Activated gamma-delta T cell (primary cell): ENCODE measurements around the gene CPTP.

ENCODE experiments used
- DNase-seq: peaks from one replicate; lab custom pipeline; 2025; lab: John Stamatoyannopoulos, UW
- total RNA-seq, 2 donors: gene quantifications; one replicate each; lab custom pipeline; 2026; lab: John Stamatoyannopoulos, UW

CPTP gene
- 23.7 to 24.4 reads per million in 2 donors for total RNA-seq

DNA sequence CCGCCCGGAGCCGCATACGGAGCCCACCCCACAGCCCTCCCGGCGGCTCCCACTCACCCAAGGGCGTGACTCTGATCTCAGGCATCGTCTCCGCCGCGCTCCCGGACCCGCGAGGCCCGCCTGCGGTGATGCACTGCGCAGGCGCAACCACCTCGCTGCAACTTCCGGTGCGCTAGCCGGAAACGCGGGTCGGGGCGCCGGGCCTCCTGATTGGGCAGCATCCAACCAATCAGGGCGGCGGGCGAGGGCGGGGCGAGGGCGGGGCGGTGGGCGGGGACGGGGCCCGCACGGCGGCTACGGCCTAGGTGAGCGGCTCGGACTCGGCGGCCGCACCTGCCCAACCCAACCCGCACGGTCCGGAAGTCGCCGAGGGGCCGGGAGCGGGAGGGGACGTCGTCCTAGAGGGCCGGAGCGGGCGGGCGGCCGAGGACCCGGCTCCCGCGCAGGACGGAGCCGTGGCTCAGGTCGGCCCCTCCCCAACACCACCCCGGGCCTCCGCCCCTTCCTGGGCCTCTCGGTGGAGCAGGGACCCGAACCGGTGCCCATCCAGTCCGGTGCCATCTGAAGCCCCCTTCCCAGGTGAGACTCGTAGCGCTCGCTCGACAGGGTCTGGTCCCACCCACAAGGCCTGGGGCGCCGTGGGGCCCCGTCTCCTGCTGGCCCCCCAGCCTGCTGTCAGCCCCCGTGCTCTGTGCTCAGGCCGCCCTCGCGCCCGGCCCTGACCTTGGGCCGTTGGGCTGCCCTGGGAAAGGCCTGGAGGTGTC lies at the start of gene CPTP, which contains the start of gene INTS11:
CPTP (plus strand) TSS at position 279 of the 764 bp plus-strand sequence. CDS start 2,109 bp downstream, outside the sequence.
INTS11 (minus strand) TSS at position 137 of the 764 bp plus-strand sequence; CDS start at position 85, 52 bp downstream.
- peak; percentile 95 for DNase-seq

DNA sequence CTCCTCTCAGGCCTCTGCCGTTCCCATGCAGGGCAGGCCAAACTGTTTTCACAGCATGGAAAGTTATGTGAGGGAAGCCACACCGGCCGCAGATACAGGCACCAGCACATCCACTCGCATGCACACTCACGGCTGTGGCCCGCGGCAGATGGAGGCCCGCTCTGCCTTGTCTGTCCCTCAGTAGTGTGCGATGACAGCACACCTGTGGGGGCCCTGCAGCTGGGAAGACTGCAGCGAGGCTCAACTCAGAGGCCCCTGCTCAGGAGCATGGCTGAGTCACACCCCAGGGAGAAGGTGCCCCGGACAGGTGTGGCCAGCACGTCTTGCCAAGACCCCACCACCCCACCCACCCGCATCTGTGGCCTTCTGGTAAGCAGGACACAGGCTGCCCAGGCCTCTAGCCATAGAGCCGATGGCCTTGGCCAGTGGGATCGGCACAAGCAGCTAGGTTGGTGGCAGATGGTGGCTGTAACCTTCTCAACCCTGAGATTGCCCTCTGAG lies 49.6 kb upstream of the CPTP start:
- DNase-seq: no peak

DNA sequence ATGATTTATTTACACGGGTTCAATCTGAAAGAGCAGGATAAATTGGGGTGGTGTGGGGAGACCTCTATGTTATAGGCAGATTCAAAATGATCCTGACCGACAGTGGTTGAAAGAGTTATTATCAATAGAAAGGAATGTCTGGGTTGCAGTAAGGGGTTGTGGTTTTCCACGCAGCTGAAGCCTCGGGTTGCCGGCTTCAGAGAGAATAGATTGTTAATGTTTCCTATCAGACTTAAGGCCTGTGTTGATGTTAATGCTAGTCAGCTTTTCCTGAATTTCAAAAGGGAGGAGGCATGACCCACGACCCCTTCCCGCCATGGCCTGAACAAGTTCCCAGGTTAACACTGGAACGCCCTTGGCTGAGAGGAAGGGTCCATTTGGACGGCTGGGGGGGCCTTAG lies 48.8 kb upstream of the CPTP start:
- DNase-seq: no peak

DNA sequence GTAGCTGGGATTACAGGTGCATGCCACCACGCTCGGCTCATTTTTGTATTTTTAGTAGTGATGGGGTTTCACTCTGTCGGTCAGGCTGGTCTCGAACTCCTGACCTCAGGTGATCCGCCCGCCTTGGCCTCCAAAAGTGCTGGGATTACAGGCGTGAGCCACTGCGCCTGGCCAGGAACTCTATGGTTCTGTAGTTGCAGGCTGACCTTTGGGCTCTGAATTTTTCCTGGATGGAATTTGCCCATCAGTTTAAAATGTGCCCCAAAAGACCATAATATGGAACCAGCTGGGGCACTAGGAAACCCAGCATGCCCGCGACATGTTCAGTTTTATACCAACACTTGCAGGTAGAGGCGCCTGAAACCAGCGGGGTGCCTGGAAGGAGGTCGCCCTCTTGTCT lies 46.0 kb upstream of the CPTP start:
- DNase-seq: no peak

DNA sequence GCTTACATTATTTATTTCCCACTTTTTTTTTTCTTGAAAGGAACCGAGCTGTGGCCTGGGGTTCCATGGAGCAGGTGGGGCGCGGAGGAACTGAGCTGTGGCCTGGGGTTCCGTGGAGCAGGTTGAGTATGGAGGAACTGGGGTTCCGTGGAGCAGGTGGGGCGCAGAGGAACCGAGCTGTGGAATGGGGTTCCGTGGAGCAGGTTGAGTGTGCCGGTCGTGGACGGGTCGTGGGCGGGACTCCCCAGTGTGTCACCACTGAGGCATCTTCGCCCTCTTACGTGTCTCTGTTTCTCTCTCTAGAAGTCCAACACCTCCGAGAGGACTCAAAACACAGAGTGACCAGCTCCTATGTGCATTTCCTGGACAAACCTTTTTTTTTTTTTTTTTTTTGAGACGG lies 45.6 kb upstream of the CPTP start:
- DNase-seq: no peak

DNA sequence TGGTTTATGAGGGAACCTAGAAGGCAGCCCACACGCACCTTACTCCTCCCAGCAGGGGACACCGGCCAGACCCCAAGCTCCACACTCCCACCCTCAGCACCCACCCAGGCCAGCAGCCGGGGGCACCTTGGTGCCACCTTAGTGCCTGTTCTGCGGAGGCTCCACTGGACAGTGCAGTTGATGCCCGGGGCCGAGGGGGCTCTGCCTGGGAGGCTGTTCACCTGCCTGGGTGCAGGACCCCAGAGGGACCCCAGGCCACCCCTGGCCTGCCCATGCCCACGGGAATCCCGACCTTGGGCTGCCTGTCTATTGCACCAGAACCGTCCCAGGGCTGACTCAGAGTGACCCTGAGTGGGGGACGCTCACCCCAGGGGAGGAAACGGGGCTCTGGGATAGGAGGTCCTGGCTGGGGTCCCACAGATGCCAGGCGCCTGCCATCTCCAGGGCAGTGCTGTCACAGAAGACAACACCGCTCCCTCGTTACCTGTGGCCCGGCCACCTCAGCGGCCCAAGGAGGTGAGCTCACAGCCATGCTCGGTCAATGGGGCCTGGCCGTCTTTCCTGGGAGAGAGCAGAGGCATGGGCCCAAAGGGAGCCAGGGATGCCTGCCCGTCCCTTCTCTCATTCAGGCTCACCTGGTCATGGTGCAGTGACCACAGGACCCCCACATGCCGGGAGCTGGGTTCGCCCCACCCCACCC lies 43.7 kb upstream of the CPTP start:
- DNase-seq: no peak

DNA sequence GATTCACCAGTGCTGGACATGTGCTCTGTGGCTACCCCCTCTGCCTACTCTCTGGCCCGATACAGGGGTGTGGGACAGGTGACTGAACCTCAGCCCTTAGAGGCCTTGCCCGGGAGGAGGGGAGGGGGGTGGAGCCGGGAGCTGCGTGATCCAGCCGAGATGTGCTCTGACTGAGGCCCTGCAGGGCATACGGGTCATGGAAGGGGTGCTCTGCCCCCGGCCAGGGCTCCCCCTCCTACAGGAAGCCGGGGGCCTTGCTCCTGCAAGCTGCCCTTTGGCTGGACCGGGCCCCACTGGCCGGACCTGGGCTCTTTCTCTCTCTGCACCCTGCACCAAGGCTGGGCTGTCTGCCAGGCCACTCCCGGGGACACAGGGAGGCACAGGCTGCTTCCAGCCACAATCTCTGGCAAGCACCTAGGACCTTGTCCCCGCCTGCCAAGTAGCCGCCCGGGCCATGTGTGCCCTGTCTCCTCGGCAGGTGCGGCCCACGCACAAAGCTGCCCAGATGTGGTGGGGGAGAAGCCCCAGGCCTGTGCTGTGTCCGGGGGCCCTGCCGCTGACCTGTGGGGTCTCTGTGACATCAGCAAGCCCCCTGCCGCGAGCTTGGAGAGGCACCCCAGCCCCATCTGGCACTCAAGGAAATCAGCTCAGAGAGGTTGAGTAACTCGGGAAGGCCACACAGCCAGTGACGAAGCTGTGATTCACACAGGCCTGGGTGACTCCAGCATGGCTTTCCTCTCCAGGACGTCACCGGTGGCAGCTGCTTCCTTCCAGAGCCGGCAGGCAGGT lies 42.9 kb upstream of the CPTP start:
- DNase-seq: no peak

DNA sequence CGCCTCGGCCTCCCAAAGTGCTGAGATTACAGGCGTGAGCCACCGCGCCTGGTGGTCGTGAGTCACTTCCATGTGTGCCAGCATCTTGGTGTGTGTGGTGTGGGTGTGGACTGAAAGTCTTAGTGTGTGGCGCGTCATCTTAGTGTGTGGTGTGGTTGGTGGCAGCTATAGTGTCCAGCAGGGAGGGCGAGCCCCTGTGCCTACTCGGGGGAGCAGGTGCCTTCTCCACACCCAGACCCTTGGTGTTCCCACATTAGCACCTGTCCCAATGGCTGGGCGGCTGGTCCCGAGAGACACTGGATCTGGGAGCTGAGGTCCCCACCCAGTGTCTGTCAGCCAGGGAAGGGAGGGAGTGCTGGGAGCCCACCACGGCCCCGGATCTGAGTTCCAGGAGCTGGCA lies 41.6 kb upstream of the CPTP start:
- DNase-seq: no peak

DNA sequence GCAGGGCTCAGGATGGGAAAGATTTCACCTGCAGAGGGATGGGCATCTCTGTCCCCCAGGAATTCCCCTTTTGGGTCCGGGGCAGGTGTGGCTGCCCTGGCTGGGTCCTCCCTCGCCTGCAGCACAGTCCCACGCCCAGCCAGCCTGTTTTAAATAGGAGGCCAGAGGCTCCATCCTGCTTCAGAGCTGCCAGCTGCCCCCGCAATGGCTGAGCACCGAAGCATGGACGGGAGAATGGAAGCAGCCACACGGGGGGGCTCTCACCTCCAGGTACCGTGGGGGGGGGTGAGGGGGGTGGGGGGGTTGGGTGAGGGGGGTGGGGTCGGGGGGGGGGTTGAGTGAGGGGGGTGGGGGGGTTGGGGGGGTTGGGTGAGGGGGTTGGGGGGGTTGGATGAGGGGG lies 40.8 kb upstream of the CPTP start:
- DNase-seq: no peak

DNA sequence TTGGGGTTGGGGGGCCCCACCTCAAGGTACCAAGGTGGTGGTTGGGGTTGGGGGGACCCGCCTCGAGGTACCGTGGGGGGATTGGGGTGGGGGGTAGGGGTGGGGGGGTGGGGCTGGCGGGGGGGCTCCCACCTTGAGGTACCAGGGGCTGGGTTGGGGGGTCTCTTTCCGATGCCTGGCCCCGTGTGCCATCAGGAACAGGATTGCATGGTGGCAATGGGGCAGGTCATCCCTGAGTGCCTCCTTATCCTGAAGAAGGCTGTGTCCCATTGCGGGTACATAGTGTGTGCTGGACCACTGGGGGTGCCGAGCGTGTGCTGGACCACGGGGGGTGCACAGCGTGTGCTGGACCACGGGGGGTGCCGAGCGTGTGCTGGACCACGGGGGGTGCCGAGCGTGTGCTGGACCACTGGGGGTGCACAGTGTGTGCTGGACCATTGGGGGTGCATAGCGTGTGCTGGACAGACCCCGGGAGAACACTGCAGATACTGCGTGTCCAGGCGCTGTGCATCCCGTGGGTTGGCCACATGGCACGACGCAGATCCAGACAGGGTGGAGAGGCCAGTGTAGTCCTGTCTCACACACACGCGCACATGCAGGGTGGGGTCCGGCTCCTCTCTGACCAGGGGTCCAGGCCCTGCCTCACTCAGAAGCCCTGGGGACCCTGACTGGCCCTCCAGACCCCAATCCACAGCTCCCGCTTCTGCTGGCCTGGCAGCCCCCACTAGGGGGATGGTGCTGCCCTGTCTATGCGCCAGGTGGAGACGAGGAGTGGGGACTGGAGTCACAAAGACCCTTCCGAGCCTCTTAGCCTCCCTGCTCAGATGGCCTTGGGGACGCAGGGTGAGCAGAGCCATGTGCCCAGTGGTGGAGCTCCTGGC lies 40.1 kb upstream of the CPTP start:
- no peak for DNase-seq

DNA sequence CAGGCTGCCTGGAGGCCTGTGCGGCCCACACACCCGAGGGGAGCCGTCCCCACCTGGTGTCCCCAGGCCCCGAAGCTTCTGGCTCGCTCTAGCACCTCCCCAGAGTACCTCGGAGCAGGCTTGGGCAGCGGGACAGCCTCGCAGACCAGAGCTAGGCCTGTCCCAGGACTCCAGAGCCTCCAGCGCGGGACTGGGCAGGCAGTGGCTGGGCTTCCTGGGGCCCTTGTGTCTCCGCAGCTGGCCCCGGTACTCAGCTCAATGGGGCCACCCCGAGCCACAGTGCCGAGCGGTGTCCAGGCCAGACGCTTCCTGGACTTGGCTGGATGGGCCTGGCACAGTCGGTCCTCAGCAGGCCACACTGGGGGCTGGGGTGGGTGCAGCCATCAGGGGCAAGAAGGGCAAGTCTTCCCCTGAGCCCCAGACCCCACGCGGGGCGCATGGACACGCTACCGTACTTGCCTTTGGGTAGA lies 39.5 kb upstream of the CPTP start:
- DNase-seq: no peak

DNA sequence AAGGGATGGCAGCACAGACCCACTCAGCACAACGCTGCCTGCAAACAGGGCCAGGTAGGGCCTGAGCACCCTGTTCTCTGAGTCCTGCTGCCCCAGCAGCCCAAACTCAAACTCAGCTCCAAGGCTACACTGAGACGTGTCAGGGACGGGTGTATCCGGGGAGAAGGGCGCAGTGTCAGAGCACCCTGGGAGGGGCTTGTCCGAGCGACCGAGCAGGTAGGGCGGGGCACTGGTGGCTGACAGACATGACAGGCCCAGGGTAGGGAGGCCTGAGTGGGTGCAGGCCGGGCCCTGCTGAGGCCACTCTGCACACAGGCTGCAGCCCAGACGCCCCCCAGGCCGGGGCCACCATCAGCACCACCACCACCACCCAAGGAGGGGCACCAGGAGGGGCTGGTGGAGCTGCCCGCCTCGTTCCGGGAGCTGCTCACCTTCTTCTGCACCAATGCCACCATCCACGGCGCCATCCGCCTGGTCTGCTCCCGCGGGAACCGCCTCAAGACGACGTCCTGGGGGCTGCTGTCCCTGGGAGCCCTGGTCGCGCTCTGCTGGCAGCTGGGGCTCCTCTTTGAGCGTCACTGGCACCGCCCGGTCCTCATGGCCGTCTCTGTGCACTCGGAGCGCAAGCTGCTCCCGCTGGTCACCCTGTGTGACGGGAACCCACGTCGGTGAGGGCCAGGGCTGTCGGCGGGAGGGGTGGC lies 38.8 kb upstream of the CPTP start:
- DNase-seq: no peak

DNA sequence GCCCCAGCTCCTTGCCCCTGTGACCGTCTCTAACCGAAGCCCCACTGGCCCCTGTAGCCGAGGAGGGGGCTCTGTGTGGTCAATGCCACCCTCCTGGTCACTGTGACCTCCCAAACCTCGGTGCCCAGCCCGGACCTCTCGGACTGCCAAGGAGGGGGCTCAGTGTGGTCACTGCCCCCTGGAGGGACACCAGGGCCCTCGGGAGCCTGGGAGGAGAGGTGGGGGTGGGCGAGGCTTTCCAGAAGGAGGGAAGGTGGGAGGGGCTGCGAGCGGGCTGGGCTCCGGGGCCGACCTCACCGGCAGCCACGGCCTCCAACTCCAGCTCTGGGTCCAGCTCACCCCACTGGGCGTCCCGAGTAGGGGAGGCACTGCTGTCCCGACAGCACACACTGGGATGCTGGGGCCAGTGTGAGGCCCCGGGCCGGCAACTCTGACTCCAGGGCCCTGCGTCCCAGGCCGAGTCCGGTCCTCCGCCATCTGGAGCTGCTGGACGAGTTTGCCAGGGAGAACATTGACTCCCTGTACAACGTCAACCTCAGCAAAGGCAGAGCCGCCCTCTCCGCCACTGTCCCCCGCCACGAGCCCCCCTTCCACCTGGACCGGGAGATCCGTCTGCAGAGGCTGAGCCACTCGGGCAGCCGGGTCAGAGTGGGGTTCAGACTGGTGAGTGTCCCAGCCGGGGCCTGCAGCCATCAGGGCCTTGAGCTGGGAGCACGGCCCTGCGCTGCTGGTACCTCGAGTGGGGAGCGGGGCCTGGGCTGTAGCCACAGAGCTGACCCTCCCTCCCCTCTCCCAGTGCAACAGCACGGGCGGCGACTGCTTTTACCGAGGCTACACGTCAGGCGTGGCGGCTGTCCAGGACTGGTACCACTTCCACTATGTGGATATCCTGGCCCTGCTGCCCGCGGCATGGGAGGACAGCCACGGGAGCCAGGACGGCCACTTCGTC lies 38.0 kb upstream of the CPTP start:
- no peak for DNase-seq

DNA sequence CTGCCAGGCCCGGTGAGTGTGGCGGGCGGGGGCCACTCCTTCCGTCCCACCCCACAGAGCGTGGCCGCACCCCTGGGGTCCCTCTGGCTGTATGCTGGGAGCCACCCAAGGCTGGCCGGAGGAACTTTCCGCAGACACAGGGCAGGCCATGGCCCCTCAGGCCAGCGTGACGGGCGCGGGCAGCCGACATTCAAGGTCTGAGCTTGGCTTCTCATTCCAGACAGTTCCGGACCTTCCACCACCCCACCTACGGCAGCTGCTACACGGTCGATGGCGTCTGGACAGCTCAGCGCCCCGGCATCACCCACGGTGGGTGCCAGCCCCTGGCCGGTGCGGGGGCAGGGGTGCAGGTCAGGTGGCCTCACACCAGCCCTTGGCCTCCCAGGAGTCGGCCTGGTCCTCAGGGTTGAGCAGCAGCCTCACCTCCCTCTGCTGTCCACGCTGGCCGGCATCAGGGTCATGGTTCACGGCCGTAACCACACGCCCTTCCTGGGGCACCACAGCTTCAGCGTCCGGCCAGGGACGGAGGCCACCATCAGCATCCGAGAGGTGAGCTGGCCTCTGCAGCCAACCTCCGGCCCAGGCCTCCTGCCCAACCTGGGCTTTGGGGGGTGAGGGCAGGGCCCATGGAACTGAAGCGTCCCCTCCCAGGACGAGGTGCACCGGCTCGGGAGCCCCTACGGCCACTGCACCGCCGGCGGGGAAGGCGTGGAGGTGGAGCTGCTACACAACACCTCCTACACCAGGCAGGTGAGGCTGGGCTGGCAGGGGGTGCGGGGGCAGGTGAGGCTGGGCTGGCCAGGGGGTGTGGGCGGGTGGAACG lies 37.1 kb upstream of the CPTP start:
- no peak for DNase-seq

DNA sequence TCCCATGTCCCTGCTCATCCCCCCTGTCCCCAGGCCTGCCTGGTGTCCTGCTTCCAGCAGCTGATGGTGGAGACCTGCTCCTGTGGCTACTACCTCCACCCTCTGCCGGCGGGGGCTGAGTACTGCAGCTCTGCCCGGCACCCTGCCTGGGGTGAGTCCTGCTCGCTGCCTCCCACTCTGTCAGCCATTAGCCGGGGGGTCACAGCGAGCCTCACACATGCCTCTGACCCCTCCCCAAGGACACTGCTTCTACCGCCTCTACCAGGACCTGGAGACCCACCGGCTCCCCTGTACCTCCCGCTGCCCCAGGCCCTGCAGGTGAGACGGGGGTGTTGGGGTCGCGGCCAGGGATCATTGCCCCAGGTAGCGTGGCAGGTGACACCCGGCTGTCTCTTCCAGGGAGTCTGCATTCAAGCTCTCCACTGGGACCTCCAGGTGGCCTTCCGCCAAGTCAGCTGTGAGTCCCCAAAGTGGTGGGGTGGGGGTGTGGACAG lies 34.3 kb upstream of the CPTP start:
- DNase-seq: no peak

DNA sequence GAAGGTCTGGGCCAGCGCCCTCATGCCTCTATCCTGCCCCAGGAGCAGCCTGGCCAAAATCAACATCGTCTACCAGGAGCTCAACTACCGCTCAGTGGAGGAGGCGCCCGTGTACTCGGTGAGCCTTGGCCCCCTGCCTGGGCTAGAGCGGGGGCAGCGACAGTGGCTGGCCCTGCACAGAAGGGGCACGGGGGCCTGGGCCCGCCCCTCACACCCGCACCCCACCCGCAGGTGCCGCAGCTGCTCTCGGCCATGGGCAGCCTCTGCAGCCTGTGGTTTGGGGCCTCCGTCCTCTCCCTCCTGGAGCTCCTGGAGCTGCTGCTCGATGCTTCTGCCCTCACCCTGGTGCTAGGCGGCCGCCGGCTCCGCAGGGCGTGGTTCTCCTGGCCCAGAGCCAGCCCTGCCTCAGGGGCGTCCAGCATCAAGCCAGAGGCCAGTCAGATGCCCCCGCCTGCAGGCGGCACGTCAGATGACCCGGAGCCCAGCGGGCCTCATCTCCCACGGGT lies 33.5 kb upstream of the CPTP start:
- DNase-seq: no peak

DNA sequence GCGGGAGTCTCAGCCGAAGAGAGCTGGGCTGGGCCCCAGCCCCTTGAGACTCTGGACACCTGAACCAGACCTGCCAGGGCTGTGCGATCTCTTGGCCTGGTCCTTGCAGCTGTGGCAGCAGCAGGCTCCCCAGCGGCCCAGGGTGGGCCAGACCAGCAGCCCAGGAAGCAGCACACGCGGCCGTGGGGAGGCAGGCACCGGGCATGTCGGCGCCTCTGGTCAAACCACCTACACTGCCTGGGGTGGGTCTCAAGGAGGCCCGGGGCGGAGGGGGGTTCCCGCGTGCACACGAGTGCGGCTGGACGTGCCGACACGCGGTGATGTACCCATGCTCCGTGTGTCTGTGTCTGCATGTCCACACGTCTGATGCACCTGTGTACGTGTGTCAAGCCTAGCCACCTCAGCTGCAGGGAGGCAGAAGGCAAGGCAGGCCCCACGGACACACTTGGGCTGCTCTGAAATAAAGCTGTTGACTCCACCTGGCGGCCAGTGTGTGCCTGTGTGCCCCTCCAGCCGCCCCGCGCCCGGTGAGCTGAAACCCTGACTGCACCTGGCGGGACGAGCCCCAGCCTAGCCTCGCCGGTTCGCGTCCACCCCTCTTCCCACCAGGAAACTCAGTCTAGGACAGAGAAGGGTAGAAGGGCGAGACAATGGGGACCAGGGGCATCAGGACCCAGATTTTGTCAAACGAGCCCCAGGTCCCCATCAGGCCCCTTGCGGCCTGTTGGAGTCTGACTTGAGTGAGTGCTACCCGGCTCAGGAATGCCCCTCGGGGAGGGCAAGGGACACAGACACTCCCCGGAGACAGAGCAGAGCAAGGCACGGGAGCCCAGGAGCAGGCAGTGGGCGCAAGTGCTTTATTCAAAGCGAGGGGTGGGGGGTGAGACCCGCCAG lies 32.8 kb upstream of the CPTP start:
- no peak for DNase-seq
